Natural killer cell treated with Interleukin-12 subunit alpha and Interleukin-12 subunit beta and Interleukin-15 and Interleukin-18, amount 100 ng/mL, for 72 hours (primary cell): ENCODE measurements around the gene RDH16. TPM values are rescaled to one million over a fixed set of nuclear protein-coding genes. Genes with fewer than 3 reads are reported as not detected.
"Not testable (repeated sequence)": the region's sequence is repeated elsewhere in the genome, so short reads cannot be mapped to it uniquely, and the experiment has no call there.

Experiments
- ATAC-seq, 2 donors: fragments of 150-1000 bp; cut with Tn5 transposase in 1 of 2; sonication (Bioruptor Pico), chemical (Tn5 transposase) in 1 of 2; 2 replicates each; pipeline ENCODE4 v1.10.0; 2021
- DNase-seq: peaks from one replicate; pipeline ENCODE4 v3.0.0; 2022; ENCODE audit warnings: low spot score
- H3K27ac Mint-ChIP-seq, 2 donors: 1 replicate in 1 of 2; 2 replicates in 1 of 2; pipeline ENCODE4 v1.8.0; 2022; ENCODE audit warnings: mixed read lengths in 2 of 2, mild to moderate bottlenecking in 1 of 2, moderate library complexity in 1 of 2
- H3K27me3 Mint-ChIP-seq, 2 donors: 1 replicate in 1 of 2; 2 replicates in 1 of 2; pipeline ENCODE4 v1.8.0; 2022; ENCODE audit warnings: mixed read lengths in 2 of 2
- H3K36me3 Mint-ChIP-seq: one replicate; pipeline ENCODE4 v1.8.0; 2022; ENCODE audit warnings: mixed read lengths
- H3K4me1 Mint-ChIP-seq, 2 donors: 1 replicate in 1 of 2; 2 replicates in 1 of 2; pipeline ENCODE4 v1.8.0; 2022; ENCODE audit warnings: low read depth in 2 of 2, mixed read lengths in 2 of 2, mild to moderate bottlenecking in 1 of 2
- H3K4me3 Mint-ChIP-seq: one replicate; pipeline ENCODE4 v1.8.0; 2022; ENCODE audit warnings: mixed read lengths
- H3K9me3 Mint-ChIP-seq: 2 replicates; pipeline ENCODE4 v1.8.0; 2022; ENCODE audit warnings: mixed read lengths
- total RNA-seq, 2 donors: library from RNA; stranded (reverse); gene quantifications; one replicate each; pipeline ENCODE4 v1.2.3, GENCODE V29; 2022

The RDH16 gene
- total RNA-seq, 2 donors from 2014 or later = 0.52 to 0.78 TPM

GRCh38 chr12:56933826-56934625 lies 23.4 kb downstream of the RDH16 start, which contains the start of gene SDR9C7:
SDR9C7 (minus strand) TSS chr12:56934408; CDS start chr12:56934261, 147 bp downstream.
- ATAC-seq (no peak), DNase-seq (no peak)
- no peaks in the 10 kb centered on the region for H3K4me1 Mint-ChIP-seq
- peaks cover 0 to 6% of the 10 kb centered on the region in 2 donors for H3K27me3 Mint-ChIP-seq
- no peaks in the 10 kb centered on the region for H3K9me3 Mint-ChIP-seq
- H3K36me3 Mint-ChIP-seq = no peaks in the 10 kb centered on the region
- H3K27ac Mint-ChIP-seq = no peak within 1 kb of the TSS
- no peak within 1 kb of the TSS for H3K4me3 Mint-ChIP-seq

GRCh38 chr12:56932867-56933266 lies 24.5 kb downstream of the RDH16 start:
- H3K27me3 Mint-ChIP-seq = peaks cover 8 to 11% of the 10 kb centered on the region in 2 donors
- H3K4me3 Mint-ChIP-seq = no peak overlapping the region
- peaks cover 4 to 5% of the 10 kb centered on the region in 2 donors for H3K4me1 Mint-ChIP-seq
- no peaks in the 10 kb centered on the region for H3K36me3 Mint-ChIP-seq
- ATAC-seq (no peak), DNase-seq (no peak)
- H3K9me3 Mint-ChIP-seq = no peaks in the 10 kb centered on the region
- no peak overlapping the region for H3K27ac Mint-ChIP-seq

GRCh38 chr12:56932146-56932545 lies 25.3 kb downstream of the RDH16 start:
- ATAC-seq (no peak), DNase-seq (no peak)
- no peak overlapping the region for H3K4me3 Mint-ChIP-seq
- peaks cover 4 to 5% of the 10 kb centered on the region in 2 donors for H3K4me1 Mint-ChIP-seq
- no peaks in the 10 kb centered on the region for H3K36me3 Mint-ChIP-seq
- peaks cover 7 to 9% of the 10 kb centered on the region in 2 donors for H3K27me3 Mint-ChIP-seq
- H3K27ac Mint-ChIP-seq = no peak overlapping the region
- H3K9me3 Mint-ChIP-seq = no peaks in the 10 kb centered on the region

GRCh38 chr12:56931474-56931978 lies 25.9 kb downstream of the RDH16 start:
- Mint-ChIP-seq H3K9me3 (no peaks in the 10 kb centered on the region), H3K4me3 (no peak overlapping the region), H3K27me3 (peaks cover 10 to 15% of the 10 kb centered on the region in 2 donors), H3K4me1 (peaks cover 4 to 5% of the 10 kb centered on the region in 2 donors), H3K36me3 (no peaks in the 10 kb centered on the region), H3K27ac (no peak overlapping the region)
- ATAC-seq = no peak
- DNase-seq = no peak

- no peak for ATAC-seq
These were observed 27.2 kb downstream of the RDH16 start for GRCh38 chr12:56930241-56930640.

GRCh38 chr12:56929780-56930179 lies 27.6 kb downstream of the RDH16 start:
- Mint-ChIP-seq H3K4me1 (peaks cover 4 to 5% of the 10 kb centered on the region in 2 donors), H3K36me3 (no peaks in the 10 kb centered on the region), H3K27ac (no peak overlapping the region), H3K27me3 (peaks cover 13 to 20% of the 10 kb centered on the region in 2 donors), H3K9me3 (no peaks in the 10 kb centered on the region), H3K4me3 (no peak overlapping the region)
- no peak for ATAC-seq
- DNase-seq = no peak

More at GRCh38 chr12:56930241-56930640, 27.2 kb downstream of the RDH16 start:
- H3K27me3 Mint-ChIP-seq = peaks cover 13 to 20% of the 10 kb centered on the region in 2 donors
- peaks cover 4 to 5% of the 10 kb centered on the region in 2 donors for H3K4me1 Mint-ChIP-seq
- no peak overlapping the region for H3K4me3 Mint-ChIP-seq
- DNase-seq = no peak
- no peaks in the 10 kb centered on the region for H3K9me3 Mint-ChIP-seq
- H3K27ac Mint-ChIP-seq = no peak overlapping the region
- H3K36me3 Mint-ChIP-seq = no peaks in the 10 kb centered on the region

DNA sequence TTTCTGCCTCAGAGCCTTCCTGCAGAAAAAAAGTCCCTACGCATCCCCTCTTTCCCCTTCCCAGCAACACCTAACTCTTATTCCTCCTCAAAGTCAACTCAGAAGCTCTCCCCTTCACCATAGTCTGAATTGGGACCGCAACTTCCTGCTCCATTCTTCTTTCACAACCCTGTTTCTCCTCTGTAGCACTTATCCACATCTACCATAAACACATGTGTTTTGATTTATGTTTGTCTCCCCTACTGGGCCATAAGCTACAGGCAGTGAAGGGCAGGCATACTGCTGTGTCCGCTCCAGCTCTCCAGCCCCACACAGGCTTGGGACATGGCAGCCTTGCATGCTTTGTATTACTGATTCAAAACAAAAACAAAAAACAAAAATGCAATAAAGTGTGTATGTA lies 29.1 kb downstream of the RDH16 start:
- Mint-ChIP-seq H3K27me3 (peaks cover 13 to 20% of the 10 kb centered on the region in 2 donors), H3K36me3 (no peaks in the 10 kb centered on the region), H3K4me3 (no peak overlapping the region), H3K4me1 (peaks cover 4 to 5% of the 10 kb centered on the region in 2 donors), H3K9me3 (no peaks in the 10 kb centered on the region), H3K27ac (no peak overlapping the region)
- DNase-seq (no peak), ATAC-seq (no peak)

DNA sequence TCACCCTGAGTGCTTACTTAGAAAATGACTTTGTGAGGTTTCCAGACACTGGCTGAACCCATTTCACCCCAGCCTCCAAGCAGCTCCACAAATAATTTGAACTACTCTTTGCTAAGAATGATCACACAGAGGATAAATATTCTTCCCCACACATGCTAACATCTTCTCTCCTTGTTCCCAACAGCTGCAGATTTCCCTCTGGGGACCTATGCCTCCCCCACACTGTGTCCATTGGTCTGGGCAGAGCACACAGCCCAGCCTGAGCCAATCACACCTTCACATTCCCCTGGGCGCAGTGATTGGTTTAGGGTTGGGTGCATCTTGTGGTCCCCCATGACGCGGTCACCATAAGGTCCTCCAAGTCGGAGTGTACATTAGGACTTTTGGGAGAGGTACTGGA lies 30.1 kb downstream of the RDH16 start:
- H3K27me3 Mint-ChIP-seq = peaks cover 13 to 20% of the 10 kb centered on the region in 2 donors
- DNase-seq = no peak
- ATAC-seq = no peak
- peaks cover 4 to 5% of the 10 kb centered on the region in 2 donors for H3K4me1 Mint-ChIP-seq
- H3K4me3 Mint-ChIP-seq = no peak overlapping the region
- H3K36me3 Mint-ChIP-seq = no peaks in the 10 kb centered on the region
- no peak overlapping the region for H3K27ac Mint-ChIP-seq
- H3K9me3 Mint-ChIP-seq = no peaks in the 10 kb centered on the region

- DNase-seq = no peak
- H3K4me3 Mint-ChIP-seq = no peak overlapping the region
- peaks cover 11 to 30% of the 10 kb centered on the region in 2 donors for H3K27me3 Mint-ChIP-seq
- no peak overlapping the region for H3K27ac Mint-ChIP-seq
- ATAC-seq = no peak
- no peaks in the 10 kb centered on the region for H3K4me1 Mint-ChIP-seq
- H3K9me3 Mint-ChIP-seq = peaks cover 4% of the 10 kb centered on the region
- peaks cover 6% of the 10 kb centered on the region for H3K36me3 Mint-ChIP-seq
These were observed 35.4 kb downstream of the RDH16 start for GRCh38 chr12:56922031-56922430.

- Mint-ChIP-seq H3K27ac (no peak overlapping the region), H3K36me3 (peaks cover 6% of the 10 kb centered on the region), H3K4me1 (no peaks in the 10 kb centered on the region), H3K9me3 (peaks cover 4% of the 10 kb centered on the region), H3K4me3 (no peak overlapping the region), H3K27me3 (peaks cover 12 to 28% of the 10 kb centered on the region in 2 donors)
- DNase-seq (no peak), ATAC-seq (no peak)
These were observed 36.1 kb downstream of the RDH16 start for GRCh38 chr12:56921346-56921745.

DNA sequence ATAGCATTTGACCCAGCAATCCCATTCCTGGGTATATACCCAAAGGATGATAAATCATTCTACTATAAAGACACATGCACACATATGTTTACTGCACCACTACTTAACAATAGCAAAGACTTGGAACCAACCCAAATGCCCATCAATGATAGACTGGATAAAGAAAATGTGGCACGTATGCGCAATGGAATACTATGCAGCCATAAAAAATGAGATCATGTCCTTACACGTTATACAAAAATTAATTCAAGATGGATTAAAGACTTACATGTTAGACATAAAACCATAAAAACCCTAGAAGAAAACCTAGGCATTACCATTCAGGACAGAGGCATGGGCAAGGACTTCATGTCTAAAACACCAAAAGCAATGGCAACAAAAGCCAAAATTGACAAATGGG lies 39.3 kb downstream of the RDH16 start:
- ATAC-seq, H3K9me3 Mint-ChIP-seq: not testable (repeated sequence)

DNA sequence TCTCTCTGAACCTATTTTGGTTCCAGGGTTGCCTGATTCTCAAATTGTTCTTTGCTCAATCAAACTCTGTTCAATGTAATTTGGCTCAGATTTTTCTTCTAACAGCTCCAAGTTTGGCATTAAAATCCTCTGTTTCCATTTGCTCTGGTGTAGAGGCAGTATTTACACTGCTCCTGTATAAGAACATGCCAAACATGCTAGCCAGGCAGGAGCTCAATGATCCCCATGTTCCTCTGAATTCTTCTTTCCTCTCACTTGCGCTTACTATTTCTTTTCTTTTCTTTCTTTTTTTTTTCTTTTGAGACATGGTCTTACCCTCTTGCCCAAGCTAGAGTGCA lies 40.4 kb downstream of the RDH16 start:
- H3K36me3 Mint-ChIP-seq = peaks cover 6% of the 10 kb centered on the region
- peaks cover 17 to 32% of the 10 kb centered on the region in 2 donors for H3K27me3 Mint-ChIP-seq
- no peak for DNase-seq
- H3K9me3 Mint-ChIP-seq = peaks cover 4% of the 10 kb centered on the region
- ATAC-seq = no peak
- H3K27ac Mint-ChIP-seq = no peak overlapping the region
- no peak overlapping the region for H3K4me3 Mint-ChIP-seq
- no peaks in the 10 kb centered on the region for H3K4me1 Mint-ChIP-seq

More for the DNA sequence above, 39.3 kb downstream of the RDH16 start:
- not testable (repeated sequence) for H3K4me1 Mint-ChIP-seq, H3K36me3 Mint-ChIP-seq, DNase-seq, H3K27ac Mint-ChIP-seq, H3K4me3 Mint-ChIP-seq
- peaks cover 16 to 32% of the 10 kb centered on the region in 2 donors for H3K27me3 Mint-ChIP-seq

DNA sequence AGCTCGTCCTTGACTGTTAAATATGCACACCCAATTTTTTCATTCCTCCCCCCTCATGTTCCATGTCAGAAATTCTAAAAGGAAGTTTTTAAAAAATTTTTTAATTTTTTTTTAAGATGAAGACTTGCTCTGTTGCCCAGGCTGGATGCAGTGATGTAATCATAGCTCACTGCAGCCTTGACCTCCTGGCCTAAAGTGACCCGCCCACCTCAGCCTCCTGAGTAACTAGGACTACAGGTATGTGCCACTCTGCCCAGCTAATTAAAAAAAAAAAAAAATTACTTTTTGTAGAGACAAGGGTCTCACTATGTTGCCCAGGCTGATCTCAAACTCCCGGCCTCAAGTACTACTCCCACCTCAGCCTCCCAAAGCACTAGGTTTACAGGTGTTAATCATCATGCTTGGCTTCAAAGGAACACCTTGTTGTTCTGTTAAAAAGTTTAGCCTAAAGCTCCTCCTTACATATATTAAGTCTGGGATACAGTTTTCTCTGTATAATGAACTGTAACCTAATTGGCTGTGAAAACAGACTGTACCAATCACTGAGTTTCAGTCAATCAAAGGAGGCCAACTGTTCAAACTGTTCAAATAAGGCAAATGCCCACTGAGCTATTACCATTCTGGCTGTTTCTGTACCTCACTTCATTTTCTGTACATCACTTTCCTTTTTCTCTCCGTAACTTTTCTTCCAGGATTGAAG lies 41.0 kb downstream of the RDH16 start:
- no peak for ATAC-seq
- peaks cover 22 to 32% of the 10 kb centered on the region in 2 donors for H3K27me3 Mint-ChIP-seq

GRCh38 chr12:56914724-56915123 lies 42.7 kb downstream of the RDH16 start:
- Mint-ChIP-seq H3K36me3 (no peaks in the 10 kb centered on the region), H3K4me3 (no peak overlapping the region), H3K9me3 (no peaks in the 10 kb centered on the region), H3K27ac (no peak overlapping the region), H3K4me1 (no peaks in the 10 kb centered on the region), H3K27me3 (peaks cover 23 to 28% of the 10 kb centered on the region in 2 donors)
- ATAC-seq (no peak), DNase-seq (no peak)

More for the DNA sequence above, 41.0 kb downstream of the RDH16 start:
- no peak for DNase-seq
- H3K27ac Mint-ChIP-seq = no peak overlapping the region
- H3K36me3 Mint-ChIP-seq = peaks cover 6% of the 10 kb centered on the region
- no peak overlapping the region for H3K4me3 Mint-ChIP-seq
- peaks cover 4% of the 10 kb centered on the region for H3K9me3 Mint-ChIP-seq
- H3K4me1 Mint-ChIP-seq = no peaks in the 10 kb centered on the region
